ENCODE results near the gene PCDHB15. TPM values are rescaled to one million over a fixed set of nuclear protein-coding genes. Genes with fewer than 3 reads are reported as not detected.
"Not testable (repeated sequence)": the region's sequence is repeated elsewhere in the genome, so short reads cannot be mapped to it uniquely, and the experiment has no call there.

PCDHB15 gene
- polyA plus RNA-seq, 1 experiment = 0.93 TPM

DNA sequence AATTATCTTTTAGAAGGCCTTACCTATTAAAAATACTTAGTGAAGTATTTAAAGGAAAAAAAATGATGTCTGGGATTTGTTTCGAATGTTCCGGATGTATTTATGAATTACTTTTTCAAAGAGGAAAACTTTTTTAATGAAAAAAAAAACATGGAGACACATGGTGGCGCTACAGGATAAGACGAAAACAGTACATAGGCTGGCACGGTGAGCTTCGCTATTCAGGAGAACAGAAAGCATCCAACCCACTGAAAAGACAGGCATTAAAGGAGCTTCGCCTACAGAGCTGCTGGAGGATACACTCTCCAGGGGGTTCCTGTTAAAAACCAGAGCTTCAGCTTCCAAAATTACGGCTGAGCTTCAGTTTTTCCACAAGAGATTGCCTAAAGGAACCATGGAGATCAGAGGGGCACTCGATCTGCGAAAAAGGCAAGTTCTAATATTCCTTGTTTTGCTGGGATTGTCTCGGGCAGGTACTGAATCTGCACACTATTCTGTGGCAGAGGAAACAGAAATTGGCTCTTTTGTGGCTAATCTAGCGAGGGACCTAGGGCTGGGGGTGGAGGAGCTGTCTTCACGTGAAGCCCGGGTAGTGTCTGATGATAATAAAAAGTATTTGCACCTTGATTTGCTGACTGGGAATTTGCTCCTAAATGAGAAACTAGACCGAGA lies 21.9 kb upstream of the PCDHB15 start, which contains the start of gene PCDHB14:
TSS of gene PCDHB14 (plus strand) at position 232 of the 672 bp plus-strand sequence. CDS start at position 395, 163 bp downstream.
- Histone ChIP-seq H3K9me3 (ENCODE audit: control insufficient read depth, insufficient read depth, low read length) (peaks cover 21% of the 10 kb centered on the region), H3K4me3 (ENCODE audit: low read depth, low read length) (peak within 1 kb of the TSS; percentile 33), H3K27me3 (ENCODE audit: control insufficient read depth, insufficient read depth, low read length) (no peaks in the 10 kb centered on the region), H3K27ac (ENCODE audit: low read depth, low read length) (no peak within 1 kb of the TSS)
- CTCF ChIA-PET = interaction anchor here (0.9 to 2.7 kb wide), 12 partner anchors 11 to 344 kb away, joined by 3 to 66 read pairs (median 5); partner anchors contain the start of genes PCDHB10, PCDHGB3 and TAF7
- TF ChIP-seq, protein P1, sequence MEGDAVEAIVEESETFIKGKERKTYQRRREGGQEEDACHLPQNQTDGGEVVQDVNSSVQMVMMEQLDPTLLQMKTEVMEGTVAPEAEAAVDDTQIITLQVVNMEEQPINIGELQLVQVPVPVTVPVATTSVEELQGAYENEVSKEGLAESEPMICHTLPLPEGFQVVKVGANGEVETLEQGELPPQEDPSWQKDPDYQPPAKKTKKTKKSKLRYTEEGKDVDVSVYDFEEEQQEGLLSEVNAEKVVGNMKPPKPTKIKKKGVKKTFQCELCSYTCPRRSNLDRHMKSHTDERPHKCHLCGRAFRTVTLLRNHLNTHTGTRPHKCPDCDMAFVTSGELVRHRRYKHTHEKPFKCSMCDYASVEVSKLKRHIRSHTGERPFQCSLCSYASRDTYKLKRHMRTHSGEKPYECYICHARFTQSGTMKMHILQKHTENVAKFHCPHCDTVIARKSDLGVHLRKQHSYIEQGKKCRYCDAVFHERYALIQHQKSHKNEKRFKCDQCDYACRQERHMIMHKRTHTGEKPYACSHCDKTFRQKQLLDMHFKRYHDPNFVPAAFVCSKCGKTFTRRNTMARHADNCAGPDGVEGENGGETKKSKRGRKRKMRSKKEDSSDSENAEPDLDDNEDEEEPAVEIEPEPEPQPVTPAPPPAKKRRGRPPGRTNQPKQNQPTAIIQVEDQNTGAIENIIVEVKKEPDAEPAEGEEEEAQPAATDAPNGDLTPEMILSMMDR (IDR thresholded peaks at IDR 0.05; ENCODE audit: low read depth, low read length) = no peak
- POLR2A ChIA-PET = no interaction called here
- no peak for DNase-seq (ENCODE audit: low read depth, low spot score)

DNA sequence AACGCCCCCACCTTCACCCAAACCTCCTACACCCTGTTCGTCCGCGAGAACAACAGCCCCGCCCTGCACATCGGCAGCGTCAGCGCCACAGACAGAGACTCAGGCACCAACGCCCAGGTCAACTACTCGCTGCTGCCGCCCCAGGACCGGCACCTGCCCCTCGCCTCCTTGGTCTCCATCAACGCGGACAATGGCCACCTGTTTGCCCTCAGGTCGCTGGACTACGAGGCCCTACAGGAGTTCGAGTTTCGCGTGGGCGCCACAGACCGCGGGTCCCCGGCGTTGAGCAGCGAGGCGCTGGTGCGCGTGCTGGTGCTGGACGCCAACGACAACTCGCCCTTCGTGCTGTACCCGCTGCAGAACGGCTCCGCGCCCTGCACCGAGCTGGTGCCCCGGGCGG lies 20.4 kb upstream of the PCDHB15 start:
- CTCF ChIA-PET = not testable (repeated sequence)

DNA sequence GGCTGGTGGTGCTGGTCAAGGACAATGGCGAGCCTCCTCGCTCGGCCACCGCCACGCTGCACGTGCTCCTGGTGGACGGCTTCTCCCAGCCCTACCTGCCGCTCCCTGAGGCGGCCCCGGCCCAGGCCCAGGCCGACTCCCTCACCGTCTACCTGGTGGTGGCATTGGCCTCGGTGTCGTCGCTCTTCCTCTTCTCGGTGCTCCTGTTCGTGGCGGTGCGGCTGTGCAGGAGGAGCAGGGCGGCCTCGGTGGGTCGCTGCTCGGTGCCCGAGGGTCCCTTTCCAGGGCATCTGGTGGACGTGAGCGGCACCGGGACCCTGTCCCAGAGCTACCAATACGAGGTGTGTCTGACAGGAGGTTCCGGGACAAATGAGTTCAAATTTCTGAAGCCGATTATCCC lies 19.8 kb upstream of the PCDHB15 start:
- H3K27ac ChIP-seq (ENCODE audit: low read depth, low read length); CTCF ChIA-PET; H3K27me3 ChIP-seq (ENCODE audit: control insufficient read depth, insufficient read depth, low read length); H3K4me3 ChIP-seq (ENCODE audit: low read depth, low read length); POLR2A ChIA-PET; DNase-seq (ENCODE audit: low read depth, low spot score): not testable (repeated sequence)
- peaks cover 16% of the 10 kb centered on the region for H3K9me3 ChIP-seq (ENCODE audit: control insufficient read depth, insufficient read depth, low read length)

More for the DNA sequence above, 20.4 kb upstream of the PCDHB15 start:
- H3K27me3 ChIP-seq (ENCODE audit: control insufficient read depth, insufficient read depth, low read length); POLR2A ChIA-PET; DNase-seq (ENCODE audit: low read depth, low spot score); H3K27ac ChIP-seq (ENCODE audit: low read depth, low read length); H3K4me3 ChIP-seq (ENCODE audit: low read depth, low read length): not testable (repeated sequence)
- peaks cover 16% of the 10 kb centered on the region for H3K9me3 ChIP-seq (ENCODE audit: control insufficient read depth, insufficient read depth, low read length)

DNA sequence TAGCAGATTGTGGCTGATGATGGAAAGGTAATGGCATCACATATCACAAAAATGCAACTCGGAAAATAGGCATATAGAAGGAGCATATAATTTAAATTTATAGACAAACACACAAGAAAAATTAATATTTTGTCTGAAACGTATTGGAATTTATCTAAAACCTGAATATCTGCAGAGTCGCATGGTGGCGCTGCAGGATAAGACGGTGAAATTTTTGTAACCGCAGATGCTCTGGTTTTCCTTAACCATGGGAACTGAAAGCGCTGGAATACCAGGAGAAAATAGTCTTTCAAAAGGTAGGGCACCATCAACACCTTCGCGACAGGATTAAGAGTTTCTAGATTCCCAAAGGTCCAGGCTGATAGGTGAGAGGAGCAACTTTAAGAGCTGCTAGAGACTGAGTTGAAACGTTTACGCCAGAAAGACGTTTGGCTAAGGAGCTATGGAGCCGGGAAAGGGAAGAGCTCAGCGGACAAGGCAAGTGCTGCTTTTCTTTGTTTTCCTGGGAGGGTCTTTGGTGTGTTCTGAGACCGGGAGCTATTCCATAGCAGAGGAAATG lies 11.0 kb upstream of the PCDHB15 start:
- CTCF ChIA-PET = interaction anchor here (0.6 to 2.3 kb wide), 7 partner anchors 10 to 334 kb away, joined by 3 to 17 read pairs (median 3); partner anchors contain the start of gene PCDHGA10
- Histone ChIP-seq H3K4me3 (ENCODE audit: low read depth, low read length) (peak overlapping the region; percentile 21), H3K9me3 (ENCODE audit: control insufficient read depth, insufficient read depth, low read length) (peaks cover 19% of the 10 kb centered on the region), H3K27me3 (ENCODE audit: control insufficient read depth, insufficient read depth, low read length) (no peaks in the 10 kb centered on the region), H3K27ac (ENCODE audit: low read depth, low read length) (no peak overlapping the region)
- no peak for DNase-seq (ENCODE audit: low read depth, low spot score)
- TF ChIP-seq, protein P1 (IDR thresholded peaks at IDR 0.05; ENCODE audit: low read depth, low read length) = no peak
- POLR2A ChIA-PET = no interaction called here

DNA sequence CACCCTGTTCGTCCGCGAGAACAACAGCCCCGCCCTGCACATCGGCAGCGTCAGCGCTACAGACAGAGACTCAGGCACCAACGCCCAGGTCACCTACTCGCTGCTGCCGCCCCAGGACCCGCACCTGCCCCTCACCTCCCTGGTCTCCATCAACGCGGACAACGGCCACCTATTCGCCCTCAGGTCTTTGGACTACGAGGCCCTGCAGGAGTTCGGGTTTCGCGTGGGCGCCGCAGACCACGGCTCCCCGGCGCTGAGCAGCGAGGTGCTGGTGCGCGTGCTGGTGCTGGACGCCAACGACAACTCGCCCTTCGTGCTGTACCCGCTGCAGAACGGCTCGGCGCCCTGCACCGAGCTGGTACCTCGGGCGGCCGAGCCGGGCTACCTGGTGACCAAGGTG lies 9.3 kb upstream of the PCDHB15 start:
- H3K27ac ChIP-seq (ENCODE audit: low read depth, low read length); DNase-seq (ENCODE audit: low read depth, low spot score); H3K27me3 ChIP-seq (ENCODE audit: control insufficient read depth, insufficient read depth, low read length); H3K4me3 ChIP-seq (ENCODE audit: low read depth, low read length); POLR2A ChIA-PET; CTCF ChIA-PET: not testable (repeated sequence)
- H3K9me3 ChIP-seq (ENCODE audit: control insufficient read depth, insufficient read depth, low read length) = peaks cover 24% of the 10 kb centered on the region

DNA sequence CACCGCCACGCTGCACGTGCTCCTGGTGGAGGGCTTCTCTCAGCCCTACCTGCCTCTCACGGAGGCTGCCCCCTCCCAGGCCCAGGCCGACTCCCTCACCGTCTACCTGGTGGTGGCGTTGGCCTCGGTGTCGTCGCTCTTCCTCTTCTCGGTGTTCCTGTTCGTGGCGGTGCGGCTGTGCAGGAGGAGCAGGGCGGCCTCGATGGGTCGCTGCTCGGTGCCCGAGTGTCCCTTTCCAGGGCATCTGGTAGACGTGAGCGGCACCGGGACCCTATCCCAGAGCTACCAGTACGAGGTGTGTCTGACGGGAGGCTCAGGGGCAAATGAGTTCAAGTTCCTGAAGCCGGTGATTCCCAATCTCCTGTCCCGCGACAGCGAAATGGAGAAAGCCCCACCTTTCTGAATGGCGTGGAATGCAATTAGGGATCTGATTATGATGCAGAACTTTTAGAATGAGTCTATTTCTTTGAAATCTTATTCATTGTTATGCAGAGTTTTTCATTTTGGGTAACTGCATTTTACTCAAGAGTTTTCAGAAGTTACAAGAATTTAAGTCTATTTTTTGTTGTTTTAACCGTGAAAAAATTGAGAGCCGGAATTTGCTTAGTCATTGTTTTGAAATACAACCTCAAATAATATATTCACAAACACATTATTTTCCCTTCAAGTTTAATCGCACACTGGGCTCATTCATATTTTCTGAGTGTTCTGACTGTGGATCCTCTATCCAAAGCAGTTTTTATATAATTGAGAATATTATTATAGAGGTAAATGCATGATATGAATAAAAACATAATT lies 8.5 kb upstream of the PCDHB15 start:
- POLR2A ChIA-PET = no interaction called here
- H3K27me3 ChIP-seq (ENCODE audit: control insufficient read depth, insufficient read depth, low read length) = no peaks in the 10 kb centered on the region
- TF ChIP-seq, protein P1 (IDR thresholded peaks at IDR 0.05; ENCODE audit: low read depth, low read length) = no peak
- CTCF ChIA-PET = no interaction called here
- DNase-seq (ENCODE audit: low read depth, low spot score) = no peak
- peaks cover 32% of the 10 kb centered on the region for H3K9me3 ChIP-seq (ENCODE audit: control insufficient read depth, insufficient read depth, low read length)
- H3K4me3 ChIP-seq (ENCODE audit: low read depth, low read length) = no peak overlapping the region
- no peak overlapping the region for H3K27ac ChIP-seq (ENCODE audit: low read depth, low read length)
